ENCODE results near the gene PRKRIP1.
A peak's percentile ranks its signal among the peaks of the same experiment; 100 is the strongest.
"Not testable (repeated sequence)": the region's sequence is repeated elsewhere in the genome, so short reads cannot be mapped to it uniquely, and the experiment has no call there.

PRKRIP1 gene, protein sequence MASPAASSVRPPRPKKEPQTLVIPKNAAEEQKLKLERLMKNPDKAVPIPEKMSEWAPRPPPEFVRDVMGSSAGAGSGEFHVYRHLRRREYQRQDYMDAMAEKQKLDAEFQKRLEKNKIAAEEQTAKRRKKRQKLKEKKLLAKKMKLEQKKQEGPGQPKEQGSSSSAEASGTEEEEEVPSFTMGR

DNA sequence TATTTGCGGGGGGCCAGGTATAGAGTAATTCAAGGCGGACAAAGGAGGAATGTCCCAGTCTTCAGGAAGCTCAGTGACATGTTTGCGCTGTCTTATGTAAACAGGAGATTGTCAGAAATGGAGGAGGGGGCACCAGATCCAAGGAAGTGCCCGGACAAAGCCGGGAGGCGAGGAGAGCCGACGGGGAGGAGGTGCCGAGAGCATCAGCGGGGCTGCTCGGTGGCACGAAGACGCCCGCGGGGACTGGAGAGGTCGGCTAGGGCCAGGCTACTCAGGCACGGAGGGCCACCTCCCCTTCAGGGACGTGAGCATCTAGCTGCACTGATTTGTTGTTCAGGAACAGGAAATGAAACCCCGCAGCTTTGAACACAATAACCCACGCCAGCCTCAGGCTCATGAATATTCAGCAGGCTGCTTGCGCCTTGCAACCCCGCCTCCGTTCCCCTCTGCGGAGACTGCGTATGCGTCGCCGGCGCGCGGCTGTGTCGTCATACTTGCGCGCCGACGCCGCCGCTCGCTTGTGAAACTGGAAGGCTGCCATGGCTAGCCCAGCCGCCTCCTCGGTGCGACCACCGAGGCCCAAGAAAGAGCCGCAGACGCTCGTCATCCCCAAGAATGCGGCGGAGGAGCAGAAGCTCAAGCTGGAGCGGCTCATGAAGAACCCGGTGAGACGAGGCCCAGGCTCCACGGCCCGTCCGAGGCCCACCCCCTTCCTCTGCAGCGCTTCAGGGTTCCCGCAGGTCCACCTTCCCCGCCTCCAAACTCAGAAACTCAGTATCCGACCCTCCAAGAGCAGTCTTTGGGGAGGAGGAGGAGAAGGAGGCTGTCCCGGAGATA, at the start of gene PRKRIP1:
Gene PRKRIP1, plus strand, starts transcription at position 491 of the 837 bp plus-strand sequence. Its CDS starts 49 bp downstream, at position 540.
- DNase-seq (ENCODE audit: low read depth), result peak; percentile 67

DNA sequence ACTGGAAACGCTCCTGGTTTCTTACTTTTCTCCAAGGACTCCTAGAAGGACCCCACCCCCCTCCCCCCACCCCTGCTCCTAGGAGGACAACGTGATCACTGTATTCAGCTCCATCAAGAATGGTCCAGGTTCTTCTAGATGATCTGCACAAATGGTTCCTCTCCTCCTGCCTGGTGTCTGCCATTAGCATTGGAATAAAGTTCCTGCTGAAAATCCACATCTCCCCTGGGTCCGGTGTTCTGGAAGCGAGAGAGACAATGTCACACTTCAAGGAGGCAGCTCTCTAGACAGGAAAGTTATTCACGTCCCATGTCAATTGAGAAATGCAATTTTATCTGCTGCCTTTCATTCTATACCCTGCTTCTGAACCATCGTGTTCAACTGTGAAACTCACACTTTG, 49.2 kb upstream of the PRKRIP1 start:
- not testable (repeated sequence) for DNase-seq (ENCODE audit: low read depth)

DNA sequence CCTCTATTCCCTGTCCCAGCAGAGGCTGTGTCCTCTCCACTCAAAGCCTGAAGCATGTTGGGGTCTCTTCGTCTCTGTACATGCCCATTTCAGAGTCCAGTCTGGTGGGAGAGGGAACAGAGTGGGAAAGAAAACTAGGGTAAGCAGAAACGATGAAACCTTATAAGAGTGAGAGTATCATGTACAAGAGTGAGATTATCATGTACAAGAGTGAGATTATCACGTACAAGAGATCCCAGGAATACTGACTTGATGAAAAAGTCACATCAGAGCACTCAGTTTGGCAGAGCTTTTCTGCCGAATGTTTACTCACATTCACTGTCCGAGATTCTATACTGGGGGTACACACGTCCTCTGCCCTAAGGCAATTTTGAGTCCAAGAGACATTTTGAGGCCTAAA, 39.8 kb upstream of the PRKRIP1 start, which contains the start of gene SPDYE6:
Gene SPDYE6, minus strand, starts transcription at position 101 of the 400 bp plus-strand sequence. CDS start 421 bp downstream, outside the sequence.
- not testable (repeated sequence) for DNase-seq (ENCODE audit: low read depth)

DNA sequence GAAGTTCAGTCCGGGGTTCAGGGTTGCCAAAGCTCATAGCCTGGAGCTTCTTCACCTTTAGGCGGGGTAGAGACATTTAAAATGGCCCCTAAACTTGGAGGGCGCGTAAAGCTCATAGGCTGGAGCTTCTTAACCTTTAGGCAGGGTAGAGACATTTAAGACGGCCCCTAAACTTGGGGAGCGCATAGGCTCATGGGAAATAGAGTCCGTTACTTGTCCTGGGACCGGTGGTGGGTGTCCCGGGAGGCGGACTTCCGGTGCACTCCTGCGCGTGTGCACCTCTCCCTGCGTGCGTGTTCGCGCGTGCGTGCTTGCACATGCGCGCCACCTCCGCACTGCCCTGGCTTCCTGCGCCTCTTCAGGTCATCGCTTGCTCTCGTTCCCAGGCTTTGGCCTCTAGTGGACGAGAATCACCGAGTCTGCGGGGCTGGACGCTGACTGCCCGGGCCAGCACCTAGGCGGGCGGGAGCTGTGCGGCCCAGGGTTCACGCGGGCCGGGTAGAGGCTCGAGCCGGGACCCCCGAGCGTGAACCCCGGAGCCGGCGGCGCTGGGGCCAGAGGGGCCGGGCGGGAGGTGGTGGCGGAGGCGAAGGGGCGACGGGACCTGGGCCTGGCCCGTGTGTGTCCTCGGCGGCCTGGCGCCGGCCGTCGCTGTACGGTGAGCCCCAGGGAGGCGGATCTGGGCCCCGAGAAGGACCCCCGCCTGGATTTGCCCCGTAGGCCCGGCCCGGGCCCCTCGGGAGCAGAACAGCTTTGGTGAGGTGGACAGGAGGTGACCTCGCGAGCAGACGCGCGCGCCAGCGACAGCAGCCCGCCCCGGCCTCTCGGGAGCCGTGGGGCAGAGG, 32.4 kb upstream of the PRKRIP1 start:
- DNase-seq (ENCODE audit: low read depth), result peak; percentile 92

DNA sequence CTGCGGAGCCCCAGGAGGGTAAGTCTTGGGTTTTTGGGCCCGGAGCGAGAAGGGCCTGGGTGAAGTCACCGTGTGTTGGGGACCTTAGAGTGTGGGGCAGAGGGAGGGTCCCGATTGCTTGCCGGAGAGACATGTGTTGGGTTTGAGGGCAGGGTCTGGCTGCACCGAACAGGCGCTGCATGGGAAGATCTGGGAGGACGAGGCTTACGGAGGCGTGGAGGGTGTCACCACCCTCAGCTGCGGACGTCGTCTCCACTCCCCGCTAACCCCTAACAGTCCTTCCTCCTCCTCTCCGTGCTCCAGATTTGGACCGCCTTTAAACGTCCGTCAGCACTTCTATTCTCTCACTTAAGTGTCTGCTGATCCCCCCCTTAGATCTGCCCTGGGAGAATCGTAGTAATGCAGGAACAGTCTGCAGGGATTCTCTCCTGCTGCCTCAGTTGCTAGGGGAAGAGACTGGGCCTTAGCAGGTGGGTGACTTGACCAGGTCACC, 31.7 kb upstream of the PRKRIP1 start:
- not testable (repeated sequence) for DNase-seq (ENCODE audit: low read depth)

DNA sequence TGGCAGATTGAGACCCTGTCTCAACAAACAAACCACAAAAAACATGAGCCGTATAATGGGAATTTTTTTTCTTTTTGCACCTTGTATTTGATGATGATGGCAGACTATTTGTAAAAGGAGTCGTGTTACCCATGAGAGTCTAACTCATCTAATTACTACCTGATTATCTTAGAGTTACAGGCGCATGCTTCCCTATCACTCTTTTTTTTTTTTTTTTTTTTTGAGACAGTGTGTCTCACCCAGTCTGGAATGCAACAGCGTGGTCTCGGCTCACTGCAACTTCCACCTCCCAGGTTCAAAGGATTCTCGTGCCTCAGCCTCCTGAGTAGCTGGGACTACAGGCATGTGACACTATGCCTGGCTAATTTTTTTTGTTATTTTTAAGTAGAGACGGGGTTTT, 30.8 kb upstream of the PRKRIP1 start:
- not testable (repeated sequence) for DNase-seq (ENCODE audit: low read depth)

DNA sequence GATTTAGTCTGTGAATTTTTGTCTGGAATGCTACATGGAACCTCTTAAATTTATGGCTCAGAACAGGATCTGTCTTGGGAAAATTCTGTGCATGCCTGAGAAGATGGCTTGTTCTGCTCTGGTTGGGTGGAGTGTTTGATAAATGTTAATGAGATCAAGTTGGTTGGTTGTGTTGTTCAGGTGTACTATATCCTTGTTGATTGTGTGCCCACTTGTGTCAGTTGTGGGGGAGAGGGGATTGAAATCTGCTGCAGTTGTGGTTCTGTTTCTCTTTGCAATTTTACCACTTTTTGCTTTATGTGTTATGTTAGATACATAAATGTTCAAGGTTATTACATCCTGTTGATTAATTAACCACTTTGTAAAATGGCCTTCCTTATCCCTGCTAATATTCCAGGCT, 26.1 kb upstream of the PRKRIP1 start:
- not testable (repeated sequence) for DNase-seq (ENCODE audit: low read depth)

DNA sequence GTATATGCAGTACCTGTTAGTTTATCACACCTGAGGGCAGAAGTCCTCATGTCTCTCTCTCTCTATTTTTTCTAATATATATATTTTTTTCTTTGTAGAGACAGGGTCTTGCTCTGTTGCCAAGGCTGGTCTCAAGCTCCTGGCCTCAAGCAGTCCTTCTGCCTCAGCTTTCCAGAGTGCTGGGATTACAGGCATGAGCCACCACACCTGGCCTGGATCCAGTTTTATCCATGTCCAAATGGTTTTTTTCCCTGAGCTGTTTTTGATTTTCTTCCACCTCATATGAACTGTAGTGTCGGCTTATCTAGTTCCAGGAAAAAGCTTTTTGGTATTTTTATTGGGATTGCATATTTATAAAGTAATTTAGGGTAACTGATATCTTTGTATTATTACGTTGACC, 23.4 kb upstream of the PRKRIP1 start:
- not testable (repeated sequence) for DNase-seq (ENCODE audit: low read depth)

DNA sequence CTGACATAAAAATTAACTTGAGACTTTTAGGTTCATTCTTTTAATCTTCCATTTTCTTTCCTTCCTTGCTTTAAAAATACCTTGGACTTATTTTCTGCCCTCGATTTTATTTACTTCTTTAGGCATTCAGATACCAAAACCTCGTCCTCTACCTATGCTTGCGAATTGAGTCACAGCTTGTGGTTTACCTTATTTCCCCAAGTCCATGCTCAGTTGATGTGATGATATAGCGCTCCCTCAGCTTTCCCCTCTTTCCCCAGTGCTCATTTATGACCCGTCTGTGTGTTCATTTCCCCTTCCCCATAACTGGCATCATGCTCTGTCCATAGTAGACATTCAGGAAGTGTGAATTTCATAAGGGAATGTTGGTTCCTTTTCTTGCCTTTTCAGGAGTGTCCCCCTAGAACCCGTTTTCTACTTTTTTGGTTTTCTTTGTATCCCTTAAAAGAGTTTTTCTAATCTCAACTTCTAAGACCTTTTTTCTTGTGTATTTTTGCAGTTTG, 19.1 kb upstream of the PRKRIP1 start:
- DNase-seq (ENCODE audit: low read depth), result no peak

DNA sequence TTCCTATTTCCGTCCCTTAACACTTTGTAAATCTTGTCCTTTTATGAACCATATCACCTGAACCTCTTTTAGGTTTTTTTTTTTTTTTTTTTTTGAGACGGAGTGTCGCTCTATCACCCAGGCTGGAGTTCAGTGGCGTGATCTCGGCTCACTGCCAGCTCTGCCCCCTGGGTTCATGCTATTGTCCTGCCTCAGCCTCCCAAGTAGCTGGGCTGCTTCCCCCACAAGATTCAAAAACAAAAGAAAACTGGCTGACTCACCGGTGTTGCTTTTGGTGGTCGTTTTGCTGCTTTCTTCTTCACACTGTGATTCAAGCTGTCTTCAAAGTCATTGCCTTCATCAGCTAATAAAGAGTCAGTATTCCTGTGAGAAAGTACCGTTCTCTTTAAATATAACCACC, 15.3 kb upstream of the PRKRIP1 start:
- DNase-seq (ENCODE audit: low read depth), result not testable (repeated sequence)

DNA sequence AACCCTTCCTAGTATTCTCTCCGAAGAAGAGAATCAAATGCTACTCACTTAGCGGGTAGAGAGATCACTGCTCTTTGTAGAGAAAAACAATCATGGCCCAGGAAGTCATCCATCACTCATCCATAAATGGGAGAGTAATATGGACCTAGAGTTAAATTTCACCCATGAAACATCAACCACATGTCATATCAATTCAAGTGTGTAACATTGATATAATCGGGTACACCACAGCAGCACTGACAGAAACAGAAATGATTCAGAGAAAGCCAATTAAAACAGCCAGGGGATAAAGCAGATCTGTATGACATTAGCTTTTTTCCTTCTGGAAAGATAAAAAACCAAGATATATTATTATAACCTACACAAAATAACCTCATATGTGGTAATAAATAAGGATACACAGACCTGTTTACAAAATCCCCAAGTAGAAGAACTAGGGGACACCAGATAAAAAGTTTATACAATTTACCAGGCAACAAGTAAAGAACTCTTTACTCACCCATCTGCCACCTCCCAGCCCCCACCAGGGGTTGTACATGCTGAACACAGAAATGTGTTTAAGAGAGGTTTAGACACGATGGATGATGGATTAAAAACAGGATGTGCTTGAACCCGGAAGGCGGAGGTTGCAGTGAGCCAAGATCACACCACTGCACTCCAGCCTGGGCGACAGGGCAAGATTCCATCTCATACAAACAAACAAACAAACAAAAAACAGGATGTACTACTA, 14.3 kb upstream of the PRKRIP1 start:
- not testable (repeated sequence) for DNase-seq (ENCODE audit: low read depth)

DNA sequence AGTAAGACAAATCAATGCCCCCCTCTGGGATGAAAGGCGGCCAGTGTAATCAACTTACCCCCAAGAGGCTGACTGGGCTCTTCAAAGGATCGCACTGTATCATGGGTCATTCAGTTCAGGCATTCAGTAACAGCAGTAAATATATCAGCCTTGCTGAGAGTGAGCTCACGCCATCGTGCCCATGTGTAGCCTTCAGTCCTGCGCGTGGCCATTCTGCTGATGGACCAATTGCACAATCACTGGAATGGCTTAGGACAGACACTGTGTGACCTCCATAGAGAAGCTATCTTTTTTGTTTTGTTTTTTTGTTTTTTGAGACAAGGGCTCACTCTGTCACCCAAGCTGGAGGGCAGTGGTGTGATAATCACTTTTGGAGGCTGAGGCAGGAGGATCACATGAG, 9.1 kb upstream of the PRKRIP1 start:
- no peak for DNase-seq (ENCODE audit: low read depth)

DNA sequence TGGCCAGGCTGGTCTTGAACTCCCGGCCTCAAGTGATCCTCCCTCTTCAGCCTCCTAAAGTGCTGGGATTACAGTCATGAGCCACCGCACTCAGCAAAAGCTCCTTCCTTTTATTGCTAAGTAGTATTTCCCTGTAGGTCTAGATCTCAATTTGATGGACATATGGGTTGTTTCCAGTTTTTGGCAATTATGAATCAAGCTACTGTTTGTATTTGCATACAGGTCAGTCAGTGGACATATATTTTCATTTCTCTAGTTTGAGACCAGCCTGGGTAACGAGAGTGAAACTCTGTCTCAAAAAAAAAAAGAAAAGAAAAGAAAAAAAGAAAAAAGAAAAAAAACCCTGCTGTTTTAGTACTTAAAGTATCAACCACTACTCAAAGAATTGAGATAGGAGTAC, 6.4 kb upstream of the PRKRIP1 start:
- no peak for DNase-seq (ENCODE audit: low read depth)

DNA sequence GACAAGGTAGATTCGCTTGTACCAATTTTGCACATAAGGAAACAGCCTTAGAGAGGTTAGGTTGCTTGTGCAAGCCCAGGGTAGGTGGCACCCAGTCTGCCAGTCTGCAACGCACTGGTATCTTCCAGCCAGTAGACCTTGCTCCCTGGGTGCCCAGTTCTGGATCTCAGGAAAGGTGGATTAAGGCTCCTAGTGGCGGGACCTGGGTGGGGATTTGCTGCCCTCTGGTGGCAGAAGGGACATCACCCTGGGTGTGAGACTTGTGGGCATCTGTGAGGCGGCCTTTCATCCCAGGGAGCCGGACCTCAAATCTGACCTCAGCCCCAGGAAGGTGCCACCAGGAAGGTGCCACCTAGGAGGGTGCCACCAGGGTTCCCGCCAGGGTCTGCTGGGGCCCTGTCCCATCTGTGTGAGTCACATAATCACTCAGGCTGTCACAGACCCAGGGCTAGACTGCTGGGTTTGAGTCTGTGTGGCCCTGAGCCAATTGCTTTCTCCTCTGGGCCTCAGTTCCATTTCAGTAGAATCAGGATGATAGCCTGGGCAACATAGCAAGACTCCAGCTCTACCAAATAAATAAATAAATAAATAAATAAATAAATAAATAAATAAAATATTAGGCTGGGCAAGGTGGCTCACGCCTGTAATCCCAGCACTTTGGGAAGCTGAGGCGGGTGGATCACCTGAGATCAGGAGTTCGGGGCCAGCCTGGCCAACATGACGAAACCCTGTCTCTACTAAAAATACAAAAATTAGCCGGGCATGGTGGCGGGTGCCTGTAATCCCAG, 5.3 kb upstream of the PRKRIP1 start:
- DNase-seq (ENCODE audit: low read depth), result peak; percentile 45

DNA sequence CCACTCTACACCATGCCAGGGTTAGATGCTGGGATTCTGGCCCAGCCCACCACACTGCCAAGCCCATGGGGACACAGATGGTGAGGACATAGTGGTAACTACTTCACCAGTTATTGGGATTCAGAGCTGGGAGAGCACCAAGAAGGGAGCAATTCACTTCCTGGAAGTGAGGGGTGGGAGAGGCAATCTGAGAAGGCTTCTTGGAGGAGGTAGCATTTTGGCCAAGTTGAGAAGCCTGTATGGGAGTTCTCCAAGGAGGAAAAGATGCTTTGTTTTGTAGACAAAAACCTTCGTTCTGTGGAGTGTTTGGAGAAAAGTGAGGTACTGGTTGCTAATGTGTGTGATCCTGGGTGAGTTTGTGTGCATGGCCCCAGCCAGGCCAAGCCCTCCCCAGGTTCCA, 3.8 kb upstream of the PRKRIP1 start:
- no peak for DNase-seq (ENCODE audit: low read depth)

DNA sequence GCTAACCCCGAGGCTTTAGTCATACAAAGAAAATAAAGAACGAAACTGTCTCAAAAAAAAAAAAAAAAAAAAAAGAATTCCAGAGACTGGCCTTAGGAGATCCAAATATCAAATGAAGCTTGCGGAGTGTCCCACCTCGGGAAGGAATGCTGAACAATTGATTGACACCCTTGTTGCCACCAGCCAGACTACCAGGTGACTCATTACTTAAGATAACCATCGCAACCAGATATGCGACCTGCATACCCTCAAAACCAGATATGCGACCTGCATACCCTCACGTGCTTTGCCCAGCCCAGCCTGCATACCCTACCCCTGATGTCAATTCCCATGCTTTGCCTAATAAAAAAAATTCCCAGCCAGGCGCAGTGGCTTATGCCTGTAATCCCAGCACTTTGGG, 2.7 kb upstream of the PRKRIP1 start:
- DNase-seq (ENCODE audit: low read depth), result no peak

DNA sequence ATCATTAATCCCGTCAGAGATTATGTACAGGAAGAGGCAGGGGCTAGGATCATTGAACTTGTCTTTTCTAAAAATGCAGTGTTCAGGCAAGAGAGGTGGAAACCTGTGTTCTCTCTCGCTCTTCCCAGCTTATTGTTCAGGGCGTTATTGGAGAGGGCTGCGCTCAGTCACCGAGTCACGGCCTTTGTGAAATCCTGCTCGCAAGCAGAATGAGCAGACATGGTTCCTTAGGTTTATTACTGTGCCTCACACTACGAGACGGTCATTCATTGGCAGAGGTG, 631 bp upstream of the PRKRIP1 start:
- no peak for DNase-seq (ENCODE audit: low read depth)

DNA sequence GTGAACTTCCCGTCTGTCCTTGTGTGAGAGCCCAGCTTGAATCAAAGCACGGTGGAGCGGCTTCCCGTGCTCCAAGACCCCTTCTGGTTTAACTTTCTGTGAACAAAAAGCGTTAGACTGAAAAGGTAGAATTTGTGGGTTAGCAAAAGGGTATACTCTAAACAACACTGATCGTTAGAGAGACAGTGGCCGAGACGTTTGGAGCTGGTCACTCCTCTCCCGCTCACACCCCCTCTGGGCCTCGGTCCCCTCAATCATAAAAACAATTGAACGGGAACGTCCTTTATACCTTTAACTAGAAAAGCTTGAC, 502 bp downstream of the PRKRIP1 start:
- DNase-seq (ENCODE audit: low read depth), result no peak

DNA sequence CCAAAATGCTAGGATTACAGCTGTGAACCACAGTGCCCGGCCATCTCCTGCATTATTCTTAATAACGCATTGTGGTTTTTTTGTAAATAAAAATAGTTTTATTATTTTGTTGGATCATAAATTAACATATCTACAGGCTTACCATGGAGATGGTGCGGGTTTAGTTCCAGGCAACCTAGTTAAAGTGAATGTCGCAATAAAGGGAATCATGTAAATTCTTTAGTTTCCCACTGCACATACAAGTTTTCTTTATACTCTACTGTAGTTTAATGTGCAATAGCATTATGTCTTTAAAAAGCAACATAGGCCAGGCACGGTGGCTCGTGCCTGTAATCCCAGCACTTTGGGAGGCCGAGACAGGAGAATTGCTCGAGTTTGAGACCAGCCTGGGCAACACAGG, 2.4 kb downstream of the PRKRIP1 start:
- DNase-seq (ENCODE audit: low read depth), result no peak

DNA sequence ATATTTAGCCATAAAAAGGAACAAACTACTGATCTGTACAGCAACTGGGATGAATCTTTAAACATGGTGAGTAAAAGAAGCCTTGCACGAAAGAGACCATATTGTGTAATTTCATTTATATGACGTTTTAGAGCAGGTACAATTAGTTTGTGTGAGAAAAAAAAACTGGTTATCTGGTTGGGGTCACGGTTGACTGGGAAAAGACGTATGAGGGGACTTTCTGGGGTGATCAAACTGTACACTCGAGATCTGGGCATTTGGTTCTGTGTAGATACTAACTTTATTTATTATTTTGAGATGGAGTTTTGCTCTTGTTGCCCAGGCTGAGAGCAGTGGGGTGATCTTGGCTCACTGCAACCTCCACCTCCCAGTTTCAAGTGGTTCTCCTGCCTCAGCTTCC, 4.2 kb downstream of the PRKRIP1 start:
- no peak for DNase-seq (ENCODE audit: low read depth)

DNA sequence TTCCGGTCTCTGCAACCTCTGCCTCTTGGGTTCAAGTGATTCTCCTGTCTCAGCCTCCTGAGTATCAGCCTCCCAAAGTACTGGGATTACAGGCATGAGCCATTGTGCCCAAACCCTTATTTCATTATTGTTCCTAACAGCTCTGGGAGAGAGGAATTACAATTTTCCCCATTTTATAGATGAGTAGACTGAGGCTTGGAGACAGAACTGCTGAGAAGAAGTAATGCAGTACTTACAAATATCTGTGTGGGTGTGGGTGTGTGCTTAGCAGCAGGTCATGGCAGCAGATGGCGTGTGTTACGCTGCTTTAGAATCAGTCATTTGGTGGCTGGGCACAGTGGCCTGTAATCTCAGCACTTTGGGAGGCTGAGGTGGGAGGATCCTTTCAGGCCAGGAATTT, 7.4 kb downstream of the PRKRIP1 start:
- no peak for DNase-seq (ENCODE audit: low read depth)
